ENCODE data around the gene MAST4.

MAST4 gene

GRCh38 chr5:66898241-66898995 lies 302.2 kb downstream of the MAST4 start:
- H3K4me1 ChIP-seq (ENCODE audit: insufficient read depth, poor library complexity, severe bottlenecking): no peaks in the 10 kb centered on the region
- no peak overlapping the region for H3K4me3 ChIP-seq (ENCODE audit: severe bottlenecking)
- H3K9me3 ChIP-seq (ENCODE audit: severe bottlenecking): no peaks in the 10 kb centered on the region
- H3K27me3 ChIP-seq (ENCODE audit: insufficient read depth, poor library complexity, severe bottlenecking): no peaks in the 10 kb centered on the region
- TF ChIP-seq CTCF (IDR thresholded peaks at IDR 0.05; ENCODE audit: poor library complexity, severe bottlenecking): no peak
- ATAC-seq (ENCODE audit: low read depth): no peak
- H3K27ac ChIP-seq (ENCODE audit: poor library complexity, severe bottlenecking): no peak overlapping the region
- no peaks in the 10 kb centered on the region for H3K36me3 ChIP-seq (ENCODE audit: low read depth)
- DNase-seq (ENCODE audit: low spot score): no peak

- Histone ChIP-seq H3K9me3 (ENCODE audit: severe bottlenecking) (no peaks in the 10 kb centered on the region), H3K27me3 (ENCODE audit: insufficient read depth, poor library complexity, severe bottlenecking) (no peaks in the 10 kb centered on the region), H3K4me3 (ENCODE audit: severe bottlenecking) (no peak overlapping the region), H3K4me1 (ENCODE audit: insufficient read depth, poor library complexity, severe bottlenecking) (no peaks in the 10 kb centered on the region), H3K36me3 (ENCODE audit: low read depth) (no peaks in the 10 kb centered on the region), H3K27ac (ENCODE audit: poor library complexity, severe bottlenecking) (no peak overlapping the region)
- TF ChIP-seq CTCF (IDR thresholded peaks at IDR 0.05; ENCODE audit: poor library complexity, severe bottlenecking): no peak
- DNase-seq (ENCODE audit: low spot score) (no peak), ATAC-seq (ENCODE audit: low read depth) (no peak)
Observed at GRCh38 chr5:66903218-66903617, 307.0 kb downstream of the MAST4 start.

GRCh38 chr5:66903709-66904108 lies 307.5 kb downstream of the MAST4 start:
- Histone ChIP-seq H3K4me3 (ENCODE audit: severe bottlenecking) (no peak overlapping the region), H3K36me3 (ENCODE audit: low read depth) (no peaks in the 10 kb centered on the region), H3K27me3 (ENCODE audit: insufficient read depth, poor library complexity, severe bottlenecking) (no peaks in the 10 kb centered on the region), H3K27ac (ENCODE audit: poor library complexity, severe bottlenecking) (no peak overlapping the region), H3K9me3 (ENCODE audit: severe bottlenecking) (no peaks in the 10 kb centered on the region), H3K4me1 (ENCODE audit: insufficient read depth, poor library complexity, severe bottlenecking) (no peaks in the 10 kb centered on the region)
- TF ChIP-seq CTCF (IDR thresholded peaks at IDR 0.05; ENCODE audit: poor library complexity, severe bottlenecking): no peak
- DNase-seq (ENCODE audit: low spot score) (no peak), ATAC-seq (ENCODE audit: low read depth) (no peak)

- Histone ChIP-seq H3K4me3 (ENCODE audit: severe bottlenecking) (no peak overlapping the region), H3K36me3 (ENCODE audit: low read depth) (no peaks in the 10 kb centered on the region), H3K9me3 (ENCODE audit: severe bottlenecking) (no peaks in the 10 kb centered on the region), H3K27me3 (ENCODE audit: insufficient read depth, poor library complexity, severe bottlenecking) (no peaks in the 10 kb centered on the region), H3K4me1 (ENCODE audit: insufficient read depth, poor library complexity, severe bottlenecking) (no peaks in the 10 kb centered on the region), H3K27ac (ENCODE audit: poor library complexity, severe bottlenecking) (no peak overlapping the region)
- no peak for TF ChIP-seq CTCF (IDR thresholded peaks at IDR 0.05; ENCODE audit: poor library complexity, severe bottlenecking)
- no peak for DNase-seq (ENCODE audit: low spot score)
- ATAC-seq (ENCODE audit: low read depth): no peak
Observed at GRCh38 chr5:66904189-66904588, 308.0 kb downstream of the MAST4 start.

- DNase-seq (ENCODE audit: low spot score) (no peak), ATAC-seq (ENCODE audit: low read depth) (no peak)
- H3K36me3 ChIP-seq (ENCODE audit: low read depth): no peaks in the 10 kb centered on the region
- TF ChIP-seq CTCF (IDR thresholded peaks at IDR 0.05; ENCODE audit: poor library complexity, severe bottlenecking): no peak
- no peaks in the 10 kb centered on the region for H3K27me3 ChIP-seq (ENCODE audit: insufficient read depth, poor library complexity, severe bottlenecking)
- no peak overlapping the region for H3K4me3 ChIP-seq (ENCODE audit: severe bottlenecking)
- H3K4me1 ChIP-seq (ENCODE audit: insufficient read depth, poor library complexity, severe bottlenecking): no peaks in the 10 kb centered on the region
- H3K27ac ChIP-seq (ENCODE audit: poor library complexity, severe bottlenecking): no peak overlapping the region
- H3K9me3 ChIP-seq (ENCODE audit: severe bottlenecking): no peaks in the 10 kb centered on the region
Observed at GRCh38 chr5:66906021-66906420, 309.8 kb downstream of the MAST4 start.

Measured in RWPE2 (cell line).